GM12891 (cell line): Measurements from ENCODE around the gene ARHGAP19.

ENCODE experiments used
- POLR2A ChIP-seq: IDR thresholded peaks from 2 replicates; pipeline ENCODE4 v1.6.1; 2011; ENCODE audit warnings: low read depth, low read length, control low read depth
- TAF1 ChIP-seq: IDR thresholded peaks from 2 replicates; pipeline ENCODE4 v1.6.1; 2011; ENCODE audit warnings: low read depth, low read length, control low read depth

DNA sequence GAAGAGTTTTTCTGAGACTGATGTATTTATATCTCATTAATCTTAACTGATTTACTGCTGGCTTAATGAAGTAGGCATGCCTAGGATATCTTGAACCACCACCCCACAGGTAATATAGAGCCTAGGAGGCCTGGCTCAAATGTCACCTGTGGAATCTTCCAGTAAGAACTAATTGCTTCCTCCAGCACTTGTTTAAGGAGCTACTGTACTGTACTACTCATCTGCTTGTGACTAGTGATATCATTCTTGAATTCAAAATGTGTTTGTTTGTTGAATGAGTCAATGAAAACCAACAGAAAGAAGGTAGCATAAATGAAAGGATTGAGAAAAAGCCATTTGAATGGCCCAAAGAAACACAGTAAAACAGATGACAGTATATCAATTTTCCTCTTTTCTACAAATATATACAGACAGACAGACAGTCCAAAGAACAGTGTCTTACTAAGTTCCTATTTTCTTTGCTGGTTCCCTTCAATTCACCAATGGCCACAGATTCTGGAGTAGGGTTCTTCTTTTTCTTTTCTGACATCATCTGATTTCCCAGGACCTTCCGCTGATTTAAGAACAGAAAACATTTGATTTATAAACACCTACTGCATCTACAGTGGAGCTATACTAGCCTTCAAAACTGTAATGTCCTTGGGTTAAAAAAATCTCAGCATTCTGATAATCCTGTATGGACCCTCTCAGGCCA lies 63.0 kb downstream of the ARHGAP19 start:
- TF ChIP-seq TAF1, result no peak
- no peak for TF ChIP-seq POLR2A
